ENCODE results near the gene PASK. TPM values are rescaled to one million over a fixed set of nuclear protein-coding genes. Genes with fewer than 3 reads are reported as not detected.

The PASK gene
- total RNA-seq, 4 donors from 2014 or later, result 1.6 to 6.5 (median 4.4) TPM

GRCh38 chr2:241122376-241123002 lies 26.8 kb downstream of the PASK start:
- Histone ChIP-seq H3K27me3 (no peaks in the 10 kb centered on the region), H3K4me1 (no peaks in the 10 kb centered on the region), H3K4me3 (no peak overlapping the region), H3K9me3 (no peaks in the 10 kb centered on the region), H3K27ac (no peak overlapping the region), H3K36me3 (peaks cover 0 to 19% of the 10 kb centered on the region in 2 donors)
- TF ChIP-seq CTCF (IDR thresholded peaks at IDR 0.05), result no peak
- ATAC-seq, result no peak
- WGBS, 2 donors (ENCODE audit: low coverage in 1 of 2), result 80% methylated on average over 8 to 17 of the region's 19 CpGs

GRCh38 chr2:241121008-241121407 lies 28.3 kb downstream of the PASK start:
- Histone ChIP-seq H3K9me3 (no peaks in the 10 kb centered on the region), H3K36me3 (peaks cover 0 to 8% of the 10 kb centered on the region in 2 donors), H3K4me1 (no peaks in the 10 kb centered on the region), H3K27ac (no peak overlapping the region), H3K27me3 (no peaks in the 10 kb centered on the region), H3K4me3 (no peak overlapping the region)
- ATAC-seq, result no peak
- whole genome bisulfite sequencing, 2 donors (ENCODE audit: low coverage in 1 of 2), result 93 to 100% methylated on average over 5 of the region's 5 CpGs
- no peak for TF ChIP-seq POLR2AphosphoS5 (IDR thresholded peaks at IDR 0.05)

GRCh38 chr2:241120440-241120839 lies 28.8 kb downstream of the PASK start:
- TF ChIP-seq CTCF (IDR thresholded peaks at IDR 0.05) (no peak), POLR2AphosphoS5 (IDR thresholded peaks at IDR 0.05) (no peak), POLR2A (IDR thresholded peaks at IDR 0.05) (no peak), EP300 (IDR thresholded peaks at IDR 0.05) (no peak)
- WGBS, 2 donors (ENCODE audit: low coverage in 1 of 2), result 100% methylated on average over 1 to 2 of the region's 2 CpGs

GRCh38 chr2:241118737-241119505 lies 30.4 kb downstream of the PASK start:
- Histone ChIP-seq H3K4me1 (no peaks in the 10 kb centered on the region), H3K36me3 (peaks cover 0 to 7% of the 10 kb centered on the region in 2 donors), H3K9me3 (no peaks in the 10 kb centered on the region), H3K27me3 (no peaks in the 10 kb centered on the region), H3K4me3 (no peak overlapping the region), H3K27ac (no peak overlapping the region)
- WGBS, 2 donors (ENCODE audit: low coverage in 1 of 2), result 85 to 100% methylated on average over 6 to 9 of the region's 24 CpGs
- ATAC-seq, result no peak
- TF ChIP-seq CTCF (IDR thresholded peaks at IDR 0.05) (no peak), EP300 (IDR thresholded peaks at IDR 0.05) (no peak), POLR2A (IDR thresholded peaks at IDR 0.05) (no peak), POLR2AphosphoS5 (IDR thresholded peaks at IDR 0.05) (no peak)

More at GRCh38 chr2:241120440-241120839, 28.8 kb downstream of the PASK start:
- no peak for ATAC-seq
- Histone ChIP-seq H3K9me3 (no peaks in the 10 kb centered on the region), H3K27me3 (no peaks in the 10 kb centered on the region), H3K4me3 (no peak overlapping the region), H3K36me3 (peaks cover 0 to 7% of the 10 kb centered on the region in 2 donors), H3K4me1 (no peaks in the 10 kb centered on the region), H3K27ac (no peak overlapping the region)

- ATAC-seq, result no peak
- WGBS, 2 donors (ENCODE audit: low coverage in 1 of 2), result 88 to 93% methylated on average over 10 to 29 of the region's 32 CpGs
- no peaks in the 10 kb centered on the region for H3K4me1 ChIP-seq
- H3K4me3 ChIP-seq, result no peak overlapping the region
- H3K9me3 ChIP-seq, result no peaks in the 10 kb centered on the region
- H3K27me3 ChIP-seq, result no peaks in the 10 kb centered on the region
- TF ChIP-seq EP300 (IDR thresholded peaks at IDR 0.05) (no peak), POLR2AphosphoS5 (IDR thresholded peaks at IDR 0.05) (no peak), POLR2A (IDR thresholded peaks at IDR 0.05) (no peak), CTCF (IDR thresholded peaks at IDR 0.05) (no peak)
- no peaks in the 10 kb centered on the region for H3K36me3 ChIP-seq
- no peak overlapping the region for H3K27ac ChIP-seq
Observed at GRCh38 chr2:241116606-241117560, 32.4 kb downstream of the PASK start.

Measured in gastroesophageal sphincter (tissue), 4 donors.